GM23338 (cell line): ENCODE measurements around the gene CANT1. TPM values are rescaled to one million over a fixed set of nuclear protein-coding genes. Genes with fewer than 3 reads are reported as not detected.

Source experiments
- ATAC-seq: fragments of 200-7000 bp; cut with Tn5 transposase; 3 replicates; pipeline ENCODE4 v1.9.1; 2020
- DNase-seq: peaks from one replicate; pipeline ENCODE4 v3.0.0-alpha.2; 2015; ENCODE audit warnings: low spot score
- H2AFZ ChIP-seq: fragments of 200-600 bp; sonication (generic); 2 replicates; pipeline ENCODE4 v1.8.0; 2016; ENCODE audit warnings: antibody characterized with exemption, mild to moderate bottlenecking, moderate library complexity
- H3F3A ChIP-seq: fragments of 200-600 bp; sonication (generic); replicated peaks from 2 replicates; pipeline ENCODE4 v1.8.0; 2017; ENCODE audit warnings: antibody characterized with exemption, mixed run types, low read depth
- H3K27ac ChIP-seq: fragments of 200-600 bp; sonication (generic); 2 replicates; pipeline ENCODE4 v1.6.1; 2016; ENCODE audit warnings: low read depth
- H3K27me3 ChIP-seq: fragments of 200-600 bp; sonication (generic); 2 replicates; pipeline ENCODE4 v1.8.0; 2016; ENCODE audit warnings: mild to moderate bottlenecking, mixed run types, moderate library complexity; ENCODE audit not compliant: insufficient read depth
- H3K36me3 ChIP-seq: fragments of 200-600 bp; sonication (generic); 2 replicates; pipeline ENCODE4 v1.8.0; 2016; ENCODE audit warnings: mild to moderate bottlenecking; ENCODE audit not compliant: insufficient read depth
- H3K4me1 ChIP-seq: fragments of 200-600 bp; sonication (generic); 2 replicates; pipeline ENCODE4 v1.8.0; 2016; ENCODE audit warnings: mild to moderate bottlenecking, moderate library complexity; ENCODE audit not compliant: insufficient read depth
- H3K4me2 ChIP-seq: fragments of 200-600 bp; sonication (generic); 2 replicates; pipeline ENCODE4 v1.7.1; 2017; ENCODE audit warnings: mixed run types
- H3K4me3 ChIP-seq: fragments of 200-600 bp; sonication (generic); 2 replicates; pipeline ENCODE4 v1.6.1; 2016; ENCODE audit warnings: mixed run types
- H3K79me2 ChIP-seq: fragments of 200-600 bp; sonication (generic); replicated peaks from 2 replicates; pipeline ENCODE4 v1.8.0; 2017; ENCODE audit warnings: mild to moderate bottlenecking; ENCODE audit not compliant: insufficient read depth
- H3K9me2 ChIP-seq: fragments of 200-600 bp; sonication (generic); 2 replicates; pipeline ENCODE4 v1.8.0; 2017; ENCODE audit not compliant: insufficient read depth
- H4K20me1 ChIP-seq: fragments of 200-600 bp; sonication (generic); replicated peaks from 2 replicates; pipeline ENCODE4 v1.8.0; 2017; ENCODE audit warnings: mild to moderate bottlenecking; ENCODE audit not compliant: insufficient read depth
- H3K27ac Mint-ChIP-seq: 2 replicates; pipeline ENCODE4 v1.8.0; 2020; ENCODE audit warnings: inconsistent platforms, mild to moderate bottlenecking, moderate library complexity, mixed read lengths
- H3K27me3 Mint-ChIP-seq: 3 replicates; pipeline ENCODE4 v1.8.0; 2022; ENCODE audit warnings: low read depth, mild to moderate bottlenecking, moderate library complexity, mixed read lengths, inconsistent platforms; ENCODE audit not compliant: insufficient read depth, poor library complexity
- H3K36me3 Mint-ChIP-seq: 3 replicates; pipeline ENCODE4 v1.8.0; 2021; ENCODE audit warnings: low read depth, mild to moderate bottlenecking, inconsistent platforms, moderate library complexity, mixed read lengths
- H3K4me1 Mint-ChIP-seq: 3 replicates; pipeline ENCODE4 v1.8.0; 2020; ENCODE audit warnings: mild to moderate bottlenecking, inconsistent platforms, mixed read lengths
- H3K4me3 Mint-ChIP-seq: 3 replicates; pipeline ENCODE4 v1.8.0; 2021; ENCODE audit warnings: moderate library complexity, mild to moderate bottlenecking, inconsistent platforms, mixed read lengths
- H3K9me3 Mint-ChIP-seq: 3 replicates; pipeline ENCODE4 v1.8.0; 2020; ENCODE audit warnings: moderate library complexity, mild to moderate bottlenecking, inconsistent platforms, mixed read lengths
- CREB1 ChIP-seq: fragments of 250-450 bp; sonication (Bioruptor Pico); IDR thresholded peaks from 2 replicates; pipeline ENCODE4 v1.5.0; 2020; ENCODE audit warnings: low read depth, mild to moderate bottlenecking, moderate library complexity
- EZH2 ChIP-seq: fragments of 200-600 bp; sonication (generic); IDR thresholded peaks from one replicate; pipeline ENCODE4 v1.8.0; 2017; ENCODE audit warnings: antibody characterized with exemption, mild to moderate bottlenecking, low read depth; ENCODE audit not compliant: unreplicated experiment
- EZH2phosphoT487 ChIP-seq: fragments of 200-600 bp; sonication (generic); IDR thresholded peaks from one replicate; pipeline ENCODE4 v1.8.1; 2018; ENCODE audit warnings: antibody characterized with exemption; ENCODE audit not compliant: unreplicated experiment
- JUNB ChIP-seq: IDR thresholded peaks from one replicate; pipeline ENCODE4 v1.6.1; 2016; ENCODE audit warnings: antibody characterized with exemption; ENCODE audit not compliant: unreplicated experiment
- NANOG ChIP-seq: IDR thresholded peaks from 2 replicates; pipeline ENCODE4 v1.6.1; 2016; ENCODE audit warnings: antibody characterized with exemption, borderline replicate concordance
- POLR2AphosphoS5 ChIP-seq: IDR thresholded peaks from 2 replicates; pipeline ENCODE4 v1.6.1; 2016; ENCODE audit warnings: antibody characterized with exemption, low read depth
- STAT1 ChIP-seq: IDR thresholded peaks from one replicate; pipeline ENCODE4 v1.6.1; 2016; ENCODE audit warnings: antibody characterized with exemption; ENCODE audit not compliant: unreplicated experiment
- ZNF114 ChIP-seq: fragments of 250-450 bp; sonication (Bioruptor Pico); IDR thresholded peaks from 2 replicates; pipeline ENCODE4 v1.5.0; 2020; ENCODE audit warnings: mild to moderate bottlenecking, moderate library complexity
- ZNF331 ChIP-seq: fragments of 250-450 bp; sonication (Bioruptor Pico); IDR thresholded peaks from 2 replicates; pipeline ENCODE4 v1.5.0; 2020; ENCODE audit warnings: low read depth, mild to moderate bottlenecking, moderate library complexity
- polyA plus RNA-seq: library from polyadenylated mRNA; unstranded; fragments of >200 nt; fragmentation: Nextera tagmentation; extraction: Ambion mirVana; gene quantifications from 2 replicates; pipeline ENCODE4 v1.2.1, GENCODE V29; 2016
- total RNA-seq: library from RNA; depleted of rRNA; stranded (reverse); fragments of >200 nt; shearing (Covaris generic); gene quantifications from 2 replicates; pipeline ENCODE4 v1.2.3, GENCODE V29; 2014
- TF ChIP-seq, protein P1 (sequence below): IDR thresholded peaks from 2 replicates; pipeline ENCODE4 v1.6.1; 2016; ENCODE audit warnings: antibody characterized with exemption
- TF ChIP-seq, protein P2 (sequence below): fragments of 250-450 bp; sonication (Bioruptor Pico); IDR thresholded peaks from 2 replicates; pipeline ENCODE4 v1.5.0; 2020; ENCODE audit warnings: mild to moderate bottlenecking, moderate library complexity
- TF ChIP-seq, protein P3 (sequence below), 2 experiments: fragments of 200-600 bp in 1 of 2; sonication (generic) in 1 of 2; conservative IDR thresholded peaks; 2 replicates each; pipeline versions ENCODE4 v1.5.1 to v1.6.1; 2016 to 2017; ENCODE audit warnings: antibody characterized with exemption in 2 of 2, low read depth in 2 of 2, mild to moderate bottlenecking in 2 of 2, moderate library complexity in 1 of 2
- TF ChIP-seq, protein P4 (sequence below): IDR thresholded peaks from one replicate; pipeline ENCODE4 v1.6.1; 2018; ENCODE audit warnings: antibody characterized with exemption; ENCODE audit not compliant: unreplicated experiment

CANT1 gene
- total and polyA plus RNA-seq, 2 experiments from 2014 or later, result 5.9 to 38.8 TPM

DNA sequence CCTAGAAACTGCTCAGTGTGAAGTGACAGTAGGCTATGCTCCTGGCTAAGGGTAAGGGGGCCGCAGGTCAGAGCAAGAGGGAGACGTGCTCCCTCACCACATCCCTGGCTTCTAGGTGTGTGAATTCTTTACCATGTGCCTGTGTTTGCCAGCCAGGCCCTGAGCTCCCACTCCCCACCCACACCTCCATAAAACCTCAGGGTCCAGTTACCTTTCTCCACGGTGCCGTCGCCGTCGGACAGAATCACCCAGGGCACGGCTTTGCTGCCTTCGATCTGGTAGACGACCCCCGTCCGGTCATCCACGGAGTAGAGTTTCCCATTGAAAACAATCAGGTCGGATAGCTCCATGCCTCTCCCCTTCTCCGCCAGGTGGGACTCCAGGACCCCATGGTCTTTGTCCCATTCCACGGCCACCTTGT lies 12.8 kb downstream of the CANT1 start:
- no peaks in the 10 kb centered on the region for H3K4me1 ChIP-seq
- H4K20me1 ChIP-seq, result peaks cover 5% of the 10 kb centered on the region
- ATAC-seq, result no peak
- no peak overlapping the region for H3K27ac ChIP-seq
- H3K36me3 Mint-ChIP-seq, result peaks cover 33% of the 10 kb centered on the region
- no peak overlapping the region for H3K27ac Mint-ChIP-seq
- H3K79me2 ChIP-seq, result no peaks in the 10 kb centered on the region
- H2AFZ ChIP-seq, result no peak overlapping the region
- H3K9me3 Mint-ChIP-seq, result no peaks in the 10 kb centered on the region
- H3K36me3 ChIP-seq, result no peaks in the 10 kb centered on the region
- no peaks in the 10 kb centered on the region; the same call in 2 of the 3 replicates for H3K4me1 Mint-ChIP-seq
- no peak overlapping the region for H3K4me3 Mint-ChIP-seq
- no peak overlapping the region for H3K4me3 ChIP-seq
- no peaks in the 10 kb centered on the region for H3K9me2 ChIP-seq
- H3K27me3 Mint-ChIP-seq, result peaks cover 26% of the 10 kb centered on the region
- TF ChIP-seq NANOG (no peak), EZH2 (no peak), STAT1 (no peak), ZNF331 (no peak), POLR2AphosphoS5 (no peak), ZNF114 (CRISPR knock-in tag) (no peak), JUNB (no peak), EZH2phosphoT487 (no peak), CREB1 (CRISPR knock-in tag) (no peak)
- TF ChIP-seq, protein P1, sequence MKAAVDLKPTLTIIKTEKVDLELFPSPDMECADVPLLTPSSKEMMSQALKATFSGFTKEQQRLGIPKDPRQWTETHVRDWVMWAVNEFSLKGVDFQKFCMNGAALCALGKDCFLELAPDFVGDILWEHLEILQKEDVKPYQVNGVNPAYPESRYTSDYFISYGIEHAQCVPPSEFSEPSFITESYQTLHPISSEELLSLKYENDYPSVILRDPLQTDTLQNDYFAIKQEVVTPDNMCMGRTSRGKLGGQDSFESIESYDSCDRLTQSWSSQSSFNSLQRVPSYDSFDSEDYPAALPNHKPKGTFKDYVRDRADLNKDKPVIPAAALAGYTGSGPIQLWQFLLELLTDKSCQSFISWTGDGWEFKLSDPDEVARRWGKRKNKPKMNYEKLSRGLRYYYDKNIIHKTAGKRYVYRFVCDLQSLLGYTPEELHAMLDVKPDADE, result no peak
- TF ChIP-seq, protein P2, sequence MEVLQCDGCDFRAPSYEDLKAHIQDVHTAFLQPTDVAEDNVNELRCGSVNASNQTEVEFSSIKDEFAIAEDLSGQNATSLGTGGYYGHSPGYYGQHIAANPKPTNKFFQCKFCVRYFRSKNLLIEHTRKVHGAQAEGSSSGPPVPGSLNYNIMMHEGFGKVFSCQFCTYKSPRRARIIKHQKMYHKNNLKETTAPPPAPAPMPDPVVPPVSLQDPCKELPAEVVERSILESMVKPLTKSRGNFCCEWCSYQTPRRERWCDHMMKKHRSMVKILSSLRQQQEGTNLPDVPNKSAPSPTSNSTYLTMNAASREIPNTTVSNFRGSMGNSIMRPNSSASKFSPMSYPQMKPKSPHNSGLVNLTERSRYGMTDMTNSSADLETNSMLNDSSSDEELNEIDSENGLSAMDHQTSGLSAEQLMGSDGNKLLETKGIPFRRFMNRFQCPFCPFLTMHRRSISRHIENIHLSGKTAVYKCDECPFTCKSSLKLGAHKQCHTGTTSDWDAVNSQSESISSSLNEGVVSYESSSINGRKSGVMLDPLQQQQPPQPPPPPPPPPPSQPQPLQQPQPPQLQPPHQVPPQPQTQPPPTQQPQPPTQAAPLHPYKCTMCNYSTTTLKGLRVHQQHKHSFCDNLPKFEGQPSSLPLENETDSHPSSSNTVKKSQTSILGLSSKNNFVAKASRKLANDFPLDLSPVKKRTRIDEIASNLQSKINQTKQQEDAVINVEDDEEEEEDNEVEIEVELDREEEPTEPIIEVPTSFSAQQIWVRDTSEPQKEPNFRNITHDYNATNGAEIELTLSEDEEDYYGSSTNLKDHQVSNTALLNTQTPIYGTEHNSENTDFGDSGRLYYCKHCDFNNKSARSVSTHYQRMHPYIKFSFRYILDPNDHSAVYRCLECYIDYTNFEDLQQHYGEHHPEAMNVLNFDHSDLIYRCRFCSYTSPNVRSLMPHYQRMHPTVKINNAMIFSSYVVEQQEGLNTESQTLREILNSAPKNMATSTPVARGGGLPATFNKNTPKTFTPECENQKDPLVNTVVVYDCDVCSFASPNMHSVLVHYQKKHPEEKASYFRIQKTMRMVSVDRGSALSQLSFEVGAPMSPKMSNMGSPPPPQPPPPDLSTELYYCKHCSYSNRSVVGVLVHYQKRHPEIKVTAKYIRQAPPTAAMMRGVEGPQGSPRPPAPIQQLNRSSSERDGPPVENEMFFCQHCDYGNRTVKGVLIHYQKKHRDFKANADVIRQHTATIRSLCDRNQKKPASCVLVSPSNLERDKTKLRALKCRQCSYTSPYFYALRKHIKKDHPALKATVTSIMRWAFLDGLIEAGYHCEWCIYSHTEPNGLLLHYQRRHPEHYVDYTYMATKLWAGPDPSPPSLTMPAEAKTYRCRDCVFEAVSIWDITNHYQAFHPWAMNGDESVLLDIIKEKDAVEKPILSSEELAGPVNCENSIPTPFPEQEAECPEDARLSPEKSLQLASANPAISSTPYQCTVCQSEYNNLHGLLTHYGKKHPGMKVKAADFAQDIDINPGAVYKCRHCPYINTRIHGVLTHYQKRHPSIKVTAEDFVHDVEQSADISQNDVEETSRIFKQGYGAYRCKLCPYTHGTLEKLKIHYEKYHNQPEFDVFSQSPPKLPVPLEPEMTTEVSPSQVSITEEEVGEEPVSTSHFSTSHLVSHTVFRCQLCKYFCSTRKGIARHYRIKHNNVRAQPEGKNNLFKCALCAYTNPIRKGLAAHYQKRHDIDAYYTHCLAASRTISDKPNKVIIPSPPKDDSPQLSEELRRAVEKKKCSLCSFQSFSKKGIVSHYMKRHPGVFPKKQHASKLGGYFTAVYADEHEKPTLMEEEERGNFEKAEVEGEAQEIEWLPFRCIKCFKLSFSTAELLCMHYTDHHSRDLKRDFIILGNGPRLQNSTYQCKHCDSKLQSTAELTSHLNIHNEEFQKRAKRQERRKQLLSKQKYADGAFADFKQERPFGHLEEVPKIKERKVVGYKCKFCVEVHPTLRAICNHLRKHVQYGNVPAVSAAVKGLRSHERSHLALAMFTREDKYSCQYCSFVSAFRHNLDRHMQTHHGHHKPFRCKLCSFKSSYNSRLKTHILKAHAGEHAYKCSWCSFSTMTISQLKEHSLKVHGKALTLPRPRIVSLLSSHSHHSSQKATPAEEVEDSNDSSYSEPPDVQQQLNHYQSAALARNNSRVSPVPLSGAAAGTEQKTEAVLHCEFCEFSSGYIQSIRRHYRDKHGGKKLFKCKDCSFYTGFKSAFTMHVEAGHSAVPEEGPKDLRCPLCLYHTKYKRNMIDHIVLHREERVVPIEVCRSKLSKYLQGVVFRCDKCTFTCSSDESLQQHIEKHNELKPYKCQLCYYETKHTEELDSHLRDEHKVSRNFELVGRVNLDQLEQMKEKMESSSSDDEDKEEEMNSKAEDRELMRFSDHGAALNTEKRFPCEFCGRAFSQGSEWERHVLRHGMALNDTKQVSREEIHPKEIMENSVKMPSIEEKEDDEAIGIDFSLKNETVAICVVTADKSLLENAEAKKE (CRISPR knock-in tag), result no peak
- TF ChIP-seq, protein P3, sequence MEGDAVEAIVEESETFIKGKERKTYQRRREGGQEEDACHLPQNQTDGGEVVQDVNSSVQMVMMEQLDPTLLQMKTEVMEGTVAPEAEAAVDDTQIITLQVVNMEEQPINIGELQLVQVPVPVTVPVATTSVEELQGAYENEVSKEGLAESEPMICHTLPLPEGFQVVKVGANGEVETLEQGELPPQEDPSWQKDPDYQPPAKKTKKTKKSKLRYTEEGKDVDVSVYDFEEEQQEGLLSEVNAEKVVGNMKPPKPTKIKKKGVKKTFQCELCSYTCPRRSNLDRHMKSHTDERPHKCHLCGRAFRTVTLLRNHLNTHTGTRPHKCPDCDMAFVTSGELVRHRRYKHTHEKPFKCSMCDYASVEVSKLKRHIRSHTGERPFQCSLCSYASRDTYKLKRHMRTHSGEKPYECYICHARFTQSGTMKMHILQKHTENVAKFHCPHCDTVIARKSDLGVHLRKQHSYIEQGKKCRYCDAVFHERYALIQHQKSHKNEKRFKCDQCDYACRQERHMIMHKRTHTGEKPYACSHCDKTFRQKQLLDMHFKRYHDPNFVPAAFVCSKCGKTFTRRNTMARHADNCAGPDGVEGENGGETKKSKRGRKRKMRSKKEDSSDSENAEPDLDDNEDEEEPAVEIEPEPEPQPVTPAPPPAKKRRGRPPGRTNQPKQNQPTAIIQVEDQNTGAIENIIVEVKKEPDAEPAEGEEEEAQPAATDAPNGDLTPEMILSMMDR (conservative IDR thresholded peaks at IDR 0.05; ENCODE audit: low read depth in 2 of 2), result no peak
- TF ChIP-seq, protein P4, sequence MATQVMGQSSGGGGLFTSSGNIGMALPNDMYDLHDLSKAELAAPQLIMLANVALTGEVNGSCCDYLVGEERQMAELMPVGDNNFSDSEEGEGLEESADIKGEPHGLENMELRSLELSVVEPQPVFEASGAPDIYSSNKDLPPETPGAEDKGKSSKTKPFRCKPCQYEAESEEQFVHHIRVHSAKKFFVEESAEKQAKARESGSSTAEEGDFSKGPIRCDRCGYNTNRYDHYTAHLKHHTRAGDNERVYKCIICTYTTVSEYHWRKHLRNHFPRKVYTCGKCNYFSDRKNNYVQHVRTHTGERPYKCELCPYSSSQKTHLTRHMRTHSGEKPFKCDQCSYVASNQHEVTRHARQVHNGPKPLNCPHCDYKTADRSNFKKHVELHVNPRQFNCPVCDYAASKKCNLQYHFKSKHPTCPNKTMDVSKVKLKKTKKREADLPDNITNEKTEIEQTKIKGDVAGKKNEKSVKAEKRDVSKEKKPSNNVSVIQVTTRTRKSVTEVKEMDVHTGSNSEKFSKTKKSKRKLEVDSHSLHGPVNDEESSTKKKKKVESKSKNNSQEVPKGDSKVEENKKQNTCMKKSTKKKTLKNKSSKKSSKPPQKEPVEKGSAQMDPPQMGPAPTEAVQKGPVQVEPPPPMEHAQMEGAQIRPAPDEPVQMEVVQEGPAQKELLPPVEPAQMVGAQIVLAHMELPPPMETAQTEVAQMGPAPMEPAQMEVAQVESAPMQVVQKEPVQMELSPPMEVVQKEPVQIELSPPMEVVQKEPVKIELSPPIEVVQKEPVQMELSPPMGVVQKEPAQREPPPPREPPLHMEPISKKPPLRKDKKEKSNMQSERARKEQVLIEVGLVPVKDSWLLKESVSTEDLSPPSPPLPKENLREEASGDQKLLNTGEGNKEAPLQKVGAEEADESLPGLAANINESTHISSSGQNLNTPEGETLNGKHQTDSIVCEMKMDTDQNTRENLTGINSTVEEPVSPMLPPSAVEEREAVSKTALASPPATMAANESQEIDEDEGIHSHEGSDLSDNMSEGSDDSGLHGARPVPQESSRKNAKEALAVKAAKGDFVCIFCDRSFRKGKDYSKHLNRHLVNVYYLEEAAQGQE, result no peak
- H3F3A ChIP-seq, result no peaks in the 10 kb centered on the region
- H3K27me3 ChIP-seq, result peaks cover 3% of the 10 kb centered on the region
- no peak for DNase-seq
- H3K4me2 ChIP-seq, result no peak overlapping the region
